B cell (primary cell): Measurements from ENCODE around the gene MYDGF. TPM values are rescaled to one million over a fixed set of nuclear protein-coding genes. Genes with fewer than 3 reads are reported as not detected.

Experiments used
- ATAC-seq: fragments of 200-7000 bp; cut with Tn5 transposase; one replicate; pipeline ENCODE4 v1.10.0; 2021; ENCODE audit warnings: low read depth, mild to moderate bottlenecking, moderate number of reproducible peaks, moderate library complexity
- CTCF ChIA-PET: fragments of 350-600 bp; sonication (Branson Sonifier 250); formaldehyde crosslinking; loops from one replicate; lab custom pipeline; 2021; ENCODE audit warnings: antibody characterized with exemption, inconsistent platforms; lab: Charles Lee
- POLR2A ChIA-PET: fragments of 350-600 bp; sonication (Branson Sonifier 250); formaldehyde crosslinking; loops from one replicate; lab custom pipeline; 2021; ENCODE audit warnings: antibody characterized with exemption; lab: Charles Lee
- DNase-seq: peaks from one replicate; pipeline ENCODE4 v3.0.0; 2013
- H2AFZ ChIP-seq: 2 replicates; pipeline ENCODE4 v1.6.1; 2012; ENCODE audit warnings: mild to moderate bottlenecking, low read depth, low read length; ENCODE audit not compliant: insufficient read depth, poor library complexity, severe bottlenecking
- H3K27ac ChIP-seq, 2 donors: 1 replicate in 1 of 2; 2 replicates in 1 of 2; pipeline ENCODE4 v1.5.1; 2012 to 2013; ENCODE audit warnings: low read length in 2 of 2, mild to moderate bottlenecking in 2 of 2, moderate library complexity in 1 of 2
- H3K27me3 ChIP-seq, 4 experiments: fragments of 200-600 bp in 1 of 4; sonication (generic) in 1 of 4; replicated peaks in 1 of 4; 1 replicate in 2 of 4; 2 replicates in 2 of 4; pipeline versions ENCODE4 v1.6.1 to v1.7.0; 2013 to 2016; ENCODE audit warnings: low read length in 3 of 4, mild to moderate bottlenecking in 2 of 4, mixed read lengths in 1 of 4, moderate library complexity in 1 of 4; ENCODE audit not compliant: insufficient read depth in 4 of 4, control insufficient read depth in 3 of 4; ENCODE audit errors: control extremely low read depth in 1 of 4
- H3K36me3 ChIP-seq, 2 experiments: replicated peaks in 1 of 2; 1 replicate in 1 of 2; 2 replicates in 1 of 2; pipeline versions ENCODE4 v1.6.1 to v1.7.1; 2013; ENCODE audit warnings: low read length in 1 of 2; ENCODE audit not compliant: insufficient read depth in 2 of 2, control insufficient read depth in 1 of 2; ENCODE audit errors: control extremely low read depth in 1 of 2, extremely low read depth in 1 of 2
- H3K4me1 ChIP-seq, 2 donors: fragments of 200-600 bp in 1 of 2; sonication (generic) in 1 of 2; 1 replicate in 1 of 2; 2 replicates in 1 of 2; pipeline versions ENCODE4 v1.5.1 to v1.6.1; 2013 to 2017; ENCODE audit warnings: low read length in 2 of 2; ENCODE audit not compliant: control insufficient read depth in 2 of 2, insufficient read depth in 2 of 2
- H3K4me2 ChIP-seq: replicated peaks from 2 replicates; pipeline ENCODE3; 2012; ENCODE audit warnings: mild to moderate bottlenecking, low read depth, low read length; ENCODE audit not compliant: poor library complexity, severe bottlenecking
- H3K4me3 ChIP-seq, 5 experiments: fragments of 200-600 bp in 1 of 5; sonication (generic) in 1 of 5; 1 replicate in 3 of 5; 2 replicates in 2 of 5; pipeline versions ENCODE4 v1.5.1 to v1.7.0; 2011 to 2016; ENCODE audit warnings: low read length in 4 of 5, mild to moderate bottlenecking in 4 of 5, low read depth in 2 of 5, control low read depth in 1 of 5, moderate library complexity in 1 of 5; ENCODE audit not compliant: insufficient read depth in 1 of 5; ENCODE audit errors: control extremely low read depth in 1 of 5, extremely low read depth in 1 of 5
- H3K79me2 ChIP-seq: fragments of 200-600 bp; sonication (generic); one replicate; pipeline ENCODE4 v1.6.0; 2016; ENCODE audit warnings: low read length; ENCODE audit not compliant: control insufficient read depth, insufficient read depth
- H3K9ac ChIP-seq: fragments of 200-600 bp; sonication (generic); 2 replicates; pipeline ENCODE4 v1.6.1; 2017; ENCODE audit warnings: mild to moderate bottlenecking, low read length, moderate library complexity
- H3K9me3 ChIP-seq, 3 donors: one replicate each; pipeline versions ENCODE4 v1.6.1 to v1.7.1; 2013; ENCODE audit warnings: low read length in 2 of 3; ENCODE audit not compliant: control insufficient read depth in 2 of 3, insufficient read depth in 1 of 3; ENCODE audit errors: control extremely low read depth in 1 of 3
- H4K20me1 ChIP-seq: 2 replicates; pipeline ENCODE4 v1.6.0; 2012; ENCODE audit warnings: mild to moderate bottlenecking, low read length; ENCODE audit not compliant: insufficient read depth, control insufficient read depth, poor library complexity, severe bottlenecking
- H3K27ac Mint-ChIP-seq: one replicate; pipeline ENCODE4 v1.8.0; 2021; ENCODE audit warnings: mixed read lengths
- H3K27me3 Mint-ChIP-seq: one replicate; pipeline ENCODE4 v1.8.0; 2021; ENCODE audit warnings: mixed read lengths
- H3K4me1 Mint-ChIP-seq: one replicate; pipeline ENCODE4 v1.8.0; 2021; ENCODE audit warnings: mixed read lengths
- H3K4me3 Mint-ChIP-seq: one replicate; pipeline ENCODE4 v1.8.0; 2021; ENCODE audit warnings: mixed read lengths
- H3K9me3 Mint-ChIP-seq: one replicate; pipeline ENCODE4 v1.8.0; 2022; ENCODE audit warnings: mixed read lengths; ENCODE audit not compliant: insufficient read depth
- EZH2 ChIP-seq: IDR thresholded peaks from 2 replicates; pipeline ENCODE4 v1.6.1; 2012; ENCODE audit warnings: borderline replicate concordance, low read depth, mild to moderate bottlenecking, moderate library complexity, low read length; ENCODE audit not compliant: insufficient read depth, poor library complexity, severe bottlenecking
- WGBS: methylation state at CpG from one replicate; pipeline ENCODE4 v1.1.5; 2013; ENCODE audit warnings: missing lambda C conversion rate; ENCODE audit not compliant: insufficient coverage; 5-methylcytosine and 5-hydroxymethylcytosine counted together
- intact Hi-C: fragments of 100-400 bp; cut with micrococcal nuclease; formaldehyde crosslinking; loops from one replicate; pipeline ENCODE4 v1.10.0; 2022
- polyA plus RNA-seq: library from polyadenylated mRNA; depleted of rRNA; stranded (reverse); fragments of >200 nt; gene quantifications from 2 replicates; pipeline ENCODE4 v1.2.3, GENCODE V29; 2012
- total RNA-seq, 2 donors: library from RNA; stranded (reverse); fragments of 120-200 nt in 1 of 2; gene quantifications; 1 replicate in 1 of 2; 2 replicates in 1 of 2; pipeline versions ENCODE4 v1.2.3 to v1.2.4, GENCODE V29; 2013 to 2022
- TF ChIP-seq, protein P1 (sequence below): fragments of 200-600 bp; IDR thresholded peaks from one replicate; pipeline ENCODE4 v1.8.0; 2022; ENCODE audit warnings: antibody characterized with exemption, mild to moderate bottlenecking

MYDGF gene
- total and polyA plus RNA-seq, 2 donors (not counting 1 experiment from before 2014, with no cell fraction given): 21.2 to 42.3 TPM

GRCh38 chr19:4638828-4639530, 31.2 kb downstream of the MYDGF start, which contains the start of gene TNFAIP8L1:
Gene TNFAIP8L1 (plus strand): TSS chr19:4639516. CDS start chr19:4651870, 12,354 bp downstream.
- Histone ChIP-seq H4K20me1 (peaks cover 13% of the 10 kb centered on the region), H3K9ac (peak within 1 kb of the TSS; percentile 99), H3K4me2 (peak within 1 kb of the TSS; percentile 93), H3K79me2 (peaks cover 44% of the 10 kb centered on the region), H2AFZ (peak within 1 kb of the TSS; percentile 96), H3K36me3 (no peaks in the 10 kb centered on the region), H3K9me3 (no peaks in the 10 kb centered on the region), H3K4me1 (peaks cover 34 to 72% of the 10 kb centered on the region in 2 donors), H3K27ac (peak within 1 kb of the TSS; percentile 86 to 88), H3K4me3 (peak within 1 kb of the TSS; percentile 74 to 96 (median 93)), H3K27me3 (peaks cover 0 to 3% (median 0%) of the 10 kb centered on the region in 4 experiments)
- TF ChIP-seq EZH2: no peak
- TF ChIP-seq, protein P1, sequence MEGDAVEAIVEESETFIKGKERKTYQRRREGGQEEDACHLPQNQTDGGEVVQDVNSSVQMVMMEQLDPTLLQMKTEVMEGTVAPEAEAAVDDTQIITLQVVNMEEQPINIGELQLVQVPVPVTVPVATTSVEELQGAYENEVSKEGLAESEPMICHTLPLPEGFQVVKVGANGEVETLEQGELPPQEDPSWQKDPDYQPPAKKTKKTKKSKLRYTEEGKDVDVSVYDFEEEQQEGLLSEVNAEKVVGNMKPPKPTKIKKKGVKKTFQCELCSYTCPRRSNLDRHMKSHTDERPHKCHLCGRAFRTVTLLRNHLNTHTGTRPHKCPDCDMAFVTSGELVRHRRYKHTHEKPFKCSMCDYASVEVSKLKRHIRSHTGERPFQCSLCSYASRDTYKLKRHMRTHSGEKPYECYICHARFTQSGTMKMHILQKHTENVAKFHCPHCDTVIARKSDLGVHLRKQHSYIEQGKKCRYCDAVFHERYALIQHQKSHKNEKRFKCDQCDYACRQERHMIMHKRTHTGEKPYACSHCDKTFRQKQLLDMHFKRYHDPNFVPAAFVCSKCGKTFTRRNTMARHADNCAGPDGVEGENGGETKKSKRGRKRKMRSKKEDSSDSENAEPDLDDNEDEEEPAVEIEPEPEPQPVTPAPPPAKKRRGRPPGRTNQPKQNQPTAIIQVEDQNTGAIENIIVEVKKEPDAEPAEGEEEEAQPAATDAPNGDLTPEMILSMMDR: no peak
- no peaks in the 10 kb centered on the region for H3K9me3 Mint-ChIP-seq
- no peaks in the 10 kb centered on the region for H3K27me3 Mint-ChIP-seq
- 1% methylated on average over 47 of the region's 49 CpGs for WGBS
- POLR2A ChIA-PET: interaction anchor here (0.7 kb wide), 1 partner anchor 876 kb away, joined by 4 read pairs; the partner anchor contains the start of gene MRPL54
- DNase-seq (peak; percentile 97), ATAC-seq (peak; percentile 91)
- H3K4me3 Mint-ChIP-seq: peak within 1 kb of the TSS; percentile 99
- H3K4me1 Mint-ChIP-seq: peaks cover 40% of the 10 kb centered on the region
- CTCF ChIA-PET: interaction anchor here (1.8 to 3.4 kb wide), 2 partner anchors 71 to 82 kb away, joined by 5 to 24 read pairs; no protein-coding TSS in a partner anchor
- H3K27ac Mint-ChIP-seq: peak within 1 kb of the TSS; percentile 94
- intact Hi-C loops: loop anchor here (1.0 to 5.0 kb wide), 5 partner anchors 31 to 1132 kb away; partner anchors contain the start of genes FEM1A, FZR1, MYDGF and SEMA6B
